ENCODE measurements around the gene CD46. TPM values are rescaled to one million over a fixed set of nuclear protein-coding genes. Genes with fewer than 3 reads are reported as not detected.

The CD46 gene
- total RNA-seq, 4 donors from 2014 or later = 65.5 to 209 (median 180) TPM

GRCh38 chr1:207755846-207756693 lies 4.2 kb downstream of the CD46 start:
- Histone ChIP-seq H3K27ac (peak overlapping the region; percentile 39 to 56 (median 49)), H3K27me3 (no peaks in the 10 kb centered on the region), H3K36me3 (peaks cover 0 to 35% (median 13%) of the 10 kb centered on the region in 4 donors), H3K4me3 (no peak overlapping the region), H3K9me3 (no peaks in the 10 kb centered on the region), H3K4me1 (peaks cover 29 to 48% (median 40%) of the 10 kb centered on the region in 4 donors)
- in situ Hi-C loops (cut with MboI; ENCODE audit: low pct_ligation_motif_present in 1 of 4, low pct_unique_long_range_greater_than_20kb in 1 of 4, low sequenced_read_pairs in 3 of 4) = no loop called here
- WGBS, 2 donors (ENCODE audit: low coverage in 1 of 2) = 25 to 33% methylated on average over 2 of the region's 2 CpGs
- intact Hi-C loops (cut with DNase I; ENCODE audit: low total_unique reads) = no loop called here
- no peak for DNase-seq
- TF ChIP-seq EP300 (IDR thresholded peaks at IDR 0.05; ENCODE audit: low read depth) (no peak), POLR2AphosphoS5 (IDR thresholded peaks at IDR 0.05) (peak in 1 of 3 donors; percentile 31)

GRCh38 chr1:207762622-207763021 lies 10.8 kb downstream of the CD46 start:
- Histone ChIP-seq H3K9me3 (no peaks in the 10 kb centered on the region), H3K4me1 (no peaks in the 10 kb centered on the region), H3K4me3 (no peak overlapping the region), H3K36me3 (peaks cover 0 to 65% (median 30%) of the 10 kb centered on the region in 4 donors), H3K27ac (no peak overlapping the region), H3K27me3 (no peaks in the 10 kb centered on the region)
- intact Hi-C loops (cut with DNase I; ENCODE audit: low total_unique reads) = no loop called here
- 95% methylated on average over 13 of the region's 13 CpGs; no CpG with 5 or more reads in 1 of the 2 donors for WGBS, 2 donors (ENCODE audit: low coverage in 1 of 2)
- in situ Hi-C loops (cut with MboI; ENCODE audit: low pct_ligation_motif_present in 1 of 4, low pct_unique_long_range_greater_than_20kb in 1 of 4, low sequenced_read_pairs in 3 of 4) = no loop called here
- TF ChIP-seq CTCF (IDR thresholded peaks at IDR 0.05) = no peak
- TF ChIP-seq EP300 (IDR thresholded peaks at IDR 0.05; ENCODE audit: low read depth) = no peak
- TF ChIP-seq POLR2AphosphoS5 (IDR thresholded peaks at IDR 0.05) = no peak
- TF ChIP-seq POLR2A (IDR thresholded peaks at IDR 0.05) = no peak
- DNase-seq = no peak

GRCh38 chr1:207763091-207763490 lies 11.2 kb downstream of the CD46 start:
- no peak overlapping the region for H3K27ac ChIP-seq
- 83 to 96% methylated on average over 1 to 10 of the region's 10 CpGs for WGBS, 2 donors (ENCODE audit: low coverage in 1 of 2)
- intact Hi-C loops (cut with DNase I; ENCODE audit: low total_unique reads) (no loop called here), in situ Hi-C loops (cut with MboI; ENCODE audit: low pct_ligation_motif_present in 1 of 4, low pct_unique_long_range_greater_than_20kb in 1 of 4, low sequenced_read_pairs in 3 of 4) (no loop called here)
- peaks cover 0 to 66% (median 28%) of the 10 kb centered on the region in 4 donors for H3K36me3 ChIP-seq
- DNase-seq = no peak
- H3K4me3 ChIP-seq = no peak overlapping the region
- H3K4me1 ChIP-seq = no peaks in the 10 kb centered on the region
- H3K27me3 ChIP-seq = no peaks in the 10 kb centered on the region
- TF ChIP-seq CTCF (IDR thresholded peaks at IDR 0.05) = no peak
- TF ChIP-seq POLR2AphosphoS5 (IDR thresholded peaks at IDR 0.05) = no peak
- TF ChIP-seq POLR2A (IDR thresholded peaks at IDR 0.05) = no peak
- no peak for TF ChIP-seq EP300 (IDR thresholded peaks at IDR 0.05; ENCODE audit: low read depth)
- no peaks in the 10 kb centered on the region for H3K9me3 ChIP-seq

- no peak for TF ChIP-seq EP300 (IDR thresholded peaks at IDR 0.05; ENCODE audit: low read depth)
- TF ChIP-seq POLR2A (IDR thresholded peaks at IDR 0.05) = no peak
- no peak for TF ChIP-seq CTCF (IDR thresholded peaks at IDR 0.05)
- no peak for TF ChIP-seq POLR2AphosphoS5 (IDR thresholded peaks at IDR 0.05)
- 78 to 94% methylated on average over 3 to 9 of the region's 9 CpGs for WGBS, 2 donors (ENCODE audit: low coverage in 1 of 2)
- intact Hi-C loops (cut with DNase I; ENCODE audit: low total_unique reads) = no loop called here
Measured at GRCh38 chr1:207763972-207764371, 12.1 kb downstream of the CD46 start.

More at GRCh38 chr1:207763972-207764371, 12.1 kb downstream of the CD46 start:
- no peak overlapping the region for H3K27ac ChIP-seq
- no peaks in the 10 kb centered on the region for H3K9me3 ChIP-seq
- H3K27me3 ChIP-seq = no peaks in the 10 kb centered on the region
- H3K36me3 ChIP-seq = peaks cover 0 to 64% (median 26%) of the 10 kb centered on the region in 4 donors
- DNase-seq = no peak
- H3K4me3 ChIP-seq = no peak overlapping the region
- in situ Hi-C loops (cut with MboI; ENCODE audit: low pct_ligation_motif_present in 1 of 4, low pct_unique_long_range_greater_than_20kb in 1 of 4, low sequenced_read_pairs in 3 of 4) = no loop called here
- H3K4me1 ChIP-seq = no peaks in the 10 kb centered on the region
